OCI-LY7 (cell line): ENCODE results near the gene SLC38A4.

Experiments used
- CTCF ChIP-seq: fragments of 200-600 bp; sonication (generic); conservative IDR thresholded peaks from 2 replicates; pipeline ENCODE4 v1.5.1; 2014; ENCODE audit warnings: mild to moderate bottlenecking, antibody characterized with exemption, low read length, moderate library complexity, mixed read lengths
- EZH2phosphoT487 ChIP-seq: fragments of 200-600 bp; sonication (generic); IDR thresholded peaks from 2 replicates; pipeline ENCODE4 v1.6.1; 2018; ENCODE audit warnings: low read depth, borderline replicate concordance, mild to moderate bottlenecking, mixed run types, antibody characterized with exemption, low read length, moderate library complexity, mixed read lengths

GRCh38 chr12:46801293-46801692 is 24.5 kb downstream of the SLC38A4 start:
- TF ChIP-seq CTCF (no peak), EZH2phosphoT487 (no peak)
